Endodermal cell (in vitro differentiated cells): Measurements from ENCODE around the gene BMP5. TPM values are rescaled to one million over a fixed set of nuclear protein-coding genes. Genes with fewer than 3 reads are reported as not detected.

Source experiments
- DNase-seq: peaks from one replicate; pipeline ENCODE4 v3.0.0-alpha.2; 2017
- H3K27ac ChIP-seq: 2 replicates; pipeline ENCODE4 v1.5.1; 2013; ENCODE audit warnings: mild to moderate bottlenecking, low read depth, low read length, moderate library complexity
- H3K27me3 ChIP-seq: 2 replicates; pipeline ENCODE4 v1.6.1; 2013; ENCODE audit warnings: mild to moderate bottlenecking, low read length, moderate library complexity; ENCODE audit not compliant: insufficient read depth, control insufficient read depth, poor library complexity, severe bottlenecking
- H3K36me3 ChIP-seq: 2 replicates; pipeline ENCODE4 v1.7.0; 2013; ENCODE audit warnings: mild to moderate bottlenecking, low read length, moderate library complexity; ENCODE audit not compliant: control insufficient read depth, insufficient read depth
- H3K4me1 ChIP-seq: one replicate; pipeline ENCODE4 v1.7.0; 2013; ENCODE audit warnings: low read length; ENCODE audit not compliant: control insufficient read depth, insufficient read depth
- H3K4me3 ChIP-seq: 2 replicates; pipeline ENCODE4 v1.5.1; 2013; ENCODE audit warnings: mild to moderate bottlenecking, low read length, moderate library complexity
- H3K9ac ChIP-seq: 2 replicates; pipeline ENCODE4 v1.6.1; 2013; ENCODE audit warnings: mild to moderate bottlenecking, low read length, moderate library complexity; ENCODE audit not compliant: poor library complexity, severe bottlenecking; ENCODE audit errors: extremely low read depth
- H3K9me3 ChIP-seq: 2 replicates; pipeline ENCODE4 v1.6.1; 2013; ENCODE audit warnings: mild to moderate bottlenecking, low read length, moderate library complexity; ENCODE audit not compliant: control insufficient read depth
- H3K27ac Mint-ChIP-seq: 2 replicates; pipeline ENCODE4 v1.8.0; 2020; ENCODE audit warnings: mixed read lengths
- H3K27me3 Mint-ChIP-seq: 2 replicates; pipeline ENCODE4 v1.8.0; 2021; ENCODE audit warnings: mild to moderate bottlenecking, mixed read lengths; ENCODE audit not compliant: insufficient read depth
- H3K36me3 Mint-ChIP-seq: 2 replicates; pipeline ENCODE4 v1.8.0; 2020; ENCODE audit warnings: low read depth, mixed read lengths
- H3K4me1 Mint-ChIP-seq: 2 replicates; pipeline ENCODE4 v1.8.0; 2020; ENCODE audit warnings: mixed read lengths
- H3K4me3 Mint-ChIP-seq: 2 replicates; pipeline ENCODE4 v1.8.0; 2020; ENCODE audit warnings: mild to moderate bottlenecking, moderate library complexity, mixed read lengths
- H3K9me3 Mint-ChIP-seq: 2 replicates; pipeline ENCODE4 v1.8.0; 2020; ENCODE audit warnings: mild to moderate bottlenecking, mixed read lengths
- CTCF ChIP-seq: fragments of 200-600 bp; sonication (generic); conservative IDR thresholded peaks from 2 replicates; pipeline ENCODE4 v1.5.0; 2021; ENCODE audit warnings: antibody characterized with exemption, mild to moderate bottlenecking
- WGBS, 2 experiments: methylation state at CpG; one replicate each; pipeline versions ENCODE4 v1.1.5 to v1.1.7; 2013; ENCODE audit warnings: missing lambda C conversion rate in 2 of 2, mixed read lengths in 1 of 2; ENCODE audit not compliant: insufficient coverage in 1 of 2, insufficient read length in 1 of 2; 5-methylcytosine and 5-hydroxymethylcytosine counted together
- total RNA-seq, 2 donors: library from RNA; stranded (reverse); fragmentation: NEBNext Ultra II Directional in 1 of 2; extraction: Animal tissue kit (Norgen Biotek cat#: 25700) in 1 of 2; gene quantifications; 2 replicates in 1 of 2; 3 replicates in 1 of 2; pipeline ENCODE4 v1.2.1, GENCODE V29; 2021

The BMP5 gene
- total RNA-seq, 2 donors from 2014 or later: 0.73 to 0.84 TPM

- no peak overlapping the region for H3K27ac ChIP-seq
- no peak overlapping the region for H3K4me3 ChIP-seq
- WGBS, 2 experiments: 94 to 95% methylated on average over 3 to 6 of the region's 6 CpGs
Measured at GRCh38 chr6:55785273-55785672, 90.1 kb downstream of the BMP5 start.

GRCh38 chr6:55782275-55782674, 93.1 kb downstream of the BMP5 start:
- H3K36me3 ChIP-seq: no peaks in the 10 kb centered on the region
- no peaks in the 10 kb centered on the region for H3K4me1 ChIP-seq
- no peak overlapping the region for H3K27ac Mint-ChIP-seq
- H3K27me3 ChIP-seq: no peaks in the 10 kb centered on the region
- no peaks in the 10 kb centered on the region for H3K9me3 Mint-ChIP-seq
- H3K36me3 Mint-ChIP-seq: no peaks in the 10 kb centered on the region
- DNase-seq: no peak
- no peak overlapping the region for H3K27ac ChIP-seq
- H3K9ac ChIP-seq: no peak overlapping the region
- WGBS, 2 experiments: 0 to 84% methylated on average over 1 to 2 of the region's 2 CpGs
- H3K4me1 Mint-ChIP-seq: peaks cover 2% of the 10 kb centered on the region
- no peak for TF ChIP-seq CTCF
- H3K4me3 ChIP-seq: no peak overlapping the region
- H3K4me3 Mint-ChIP-seq: no peak overlapping the region
- no peaks in the 10 kb centered on the region for H3K27me3 Mint-ChIP-seq
- no peaks in the 10 kb centered on the region for H3K9me3 ChIP-seq

More at GRCh38 chr6:55785273-55785672, 90.1 kb downstream of the BMP5 start:
- no peak for DNase-seq
- Histone ChIP-seq H3K4me1 (peaks cover 4% of the 10 kb centered on the region), H3K9me3 (no peaks in the 10 kb centered on the region), H3K36me3 (no peaks in the 10 kb centered on the region), H3K27me3 (no peaks in the 10 kb centered on the region), H3K9ac (no peak overlapping the region)
- no peaks in the 10 kb centered on the region for H3K36me3 Mint-ChIP-seq
- no peak overlapping the region for H3K27ac Mint-ChIP-seq
- no peak for TF ChIP-seq CTCF
- H3K4me1 Mint-ChIP-seq: peaks cover 5% of the 10 kb centered on the region
- no peak overlapping the region for H3K4me3 Mint-ChIP-seq
- H3K9me3 Mint-ChIP-seq: no peaks in the 10 kb centered on the region
- H3K27me3 Mint-ChIP-seq: no peaks in the 10 kb centered on the region

- H3K27me3 Mint-ChIP-seq: no peaks in the 10 kb centered on the region
- H3K36me3 Mint-ChIP-seq: no peaks in the 10 kb centered on the region
- Histone ChIP-seq H3K4me3 (no peak overlapping the region), H3K36me3 (no peaks in the 10 kb centered on the region), H3K27me3 (no peaks in the 10 kb centered on the region), H3K9ac (no peak overlapping the region), H3K27ac (no peak overlapping the region), H3K4me1 (no peaks in the 10 kb centered on the region), H3K9me3 (no peaks in the 10 kb centered on the region)
- no peak overlapping the region for H3K27ac Mint-ChIP-seq
- 92% methylated on average over 2 of the region's 2 CpGs; no CpG with 5 or more reads in 1 of the 2 experiments for WGBS, 2 experiments
- TF ChIP-seq CTCF: no peak
- H3K4me3 Mint-ChIP-seq: no peak overlapping the region
- DNase-seq: no peak
- H3K4me1 Mint-ChIP-seq: no peaks in the 10 kb centered on the region
- H3K9me3 Mint-ChIP-seq: no peaks in the 10 kb centered on the region
Measured at GRCh38 chr6:55778705-55779104, 96.7 kb downstream of the BMP5 start.
